GM23338 (cell line): Measurements from ENCODE around the gene KARS1. TPM values are rescaled to one million over a fixed set of nuclear protein-coding genes. Genes with fewer than 3 reads are reported as not detected.
A peak's percentile ranks its signal among the peaks of the same experiment; 100 is the strongest.

Experiments used
- ATAC-seq: fragments of 200-7000 bp; cut with Tn5 transposase; 3 replicates; pipeline ENCODE4 v1.9.1; 2020
- DNase-seq: peaks from one replicate; pipeline ENCODE4 v3.0.0-alpha.2; 2015; ENCODE audit warnings: low spot score
- H2AFZ ChIP-seq: fragments of 200-600 bp; sonication (generic); 2 replicates; pipeline ENCODE4 v1.8.0; 2016; ENCODE audit warnings: antibody characterized with exemption, mild to moderate bottlenecking, moderate library complexity
- H3F3A ChIP-seq: fragments of 200-600 bp; sonication (generic); replicated peaks from 2 replicates; pipeline ENCODE4 v1.8.0; 2017; ENCODE audit warnings: antibody characterized with exemption, mixed run types, low read depth
- H3K27ac ChIP-seq: fragments of 200-600 bp; sonication (generic); 2 replicates; pipeline ENCODE4 v1.6.1; 2016; ENCODE audit warnings: low read depth
- H3K27me3 ChIP-seq: fragments of 200-600 bp; sonication (generic); 2 replicates; pipeline ENCODE4 v1.8.0; 2016; ENCODE audit warnings: mild to moderate bottlenecking, mixed run types, moderate library complexity; ENCODE audit not compliant: insufficient read depth
- H3K36me3 ChIP-seq: fragments of 200-600 bp; sonication (generic); 2 replicates; pipeline ENCODE4 v1.8.0; 2016; ENCODE audit warnings: mild to moderate bottlenecking; ENCODE audit not compliant: insufficient read depth
- H3K4me1 ChIP-seq: fragments of 200-600 bp; sonication (generic); 2 replicates; pipeline ENCODE4 v1.8.0; 2016; ENCODE audit warnings: mild to moderate bottlenecking, moderate library complexity; ENCODE audit not compliant: insufficient read depth
- H3K4me2 ChIP-seq: fragments of 200-600 bp; sonication (generic); 2 replicates; pipeline ENCODE4 v1.7.1; 2017; ENCODE audit warnings: mixed run types
- H3K4me3 ChIP-seq: fragments of 200-600 bp; sonication (generic); 2 replicates; pipeline ENCODE4 v1.6.1; 2016; ENCODE audit warnings: mixed run types
- H3K79me2 ChIP-seq: fragments of 200-600 bp; sonication (generic); replicated peaks from 2 replicates; pipeline ENCODE4 v1.8.0; 2017; ENCODE audit warnings: mild to moderate bottlenecking; ENCODE audit not compliant: insufficient read depth
- H3K9me2 ChIP-seq: fragments of 200-600 bp; sonication (generic); 2 replicates; pipeline ENCODE4 v1.8.0; 2017; ENCODE audit not compliant: insufficient read depth
- H4K20me1 ChIP-seq: fragments of 200-600 bp; sonication (generic); replicated peaks from 2 replicates; pipeline ENCODE4 v1.8.0; 2017; ENCODE audit warnings: mild to moderate bottlenecking; ENCODE audit not compliant: insufficient read depth
- H3K27ac Mint-ChIP-seq: 2 replicates; pipeline ENCODE4 v1.8.0; 2020; ENCODE audit warnings: inconsistent platforms, mild to moderate bottlenecking, moderate library complexity, mixed read lengths
- H3K27me3 Mint-ChIP-seq: 3 replicates; pipeline ENCODE4 v1.8.0; 2022; ENCODE audit warnings: low read depth, mild to moderate bottlenecking, moderate library complexity, mixed read lengths, inconsistent platforms; ENCODE audit not compliant: insufficient read depth, poor library complexity
- H3K36me3 Mint-ChIP-seq: 3 replicates; pipeline ENCODE4 v1.8.0; 2021; ENCODE audit warnings: low read depth, mild to moderate bottlenecking, inconsistent platforms, moderate library complexity, mixed read lengths
- H3K4me1 Mint-ChIP-seq: 3 replicates; pipeline ENCODE4 v1.8.0; 2020; ENCODE audit warnings: mild to moderate bottlenecking, inconsistent platforms, mixed read lengths
- H3K4me3 Mint-ChIP-seq: 3 replicates; pipeline ENCODE4 v1.8.0; 2021; ENCODE audit warnings: moderate library complexity, mild to moderate bottlenecking, inconsistent platforms, mixed read lengths
- H3K9me3 Mint-ChIP-seq: 3 replicates; pipeline ENCODE4 v1.8.0; 2020; ENCODE audit warnings: moderate library complexity, mild to moderate bottlenecking, inconsistent platforms, mixed read lengths
- ETS1 ChIP-seq: IDR thresholded peaks from 2 replicates; pipeline ENCODE4 v1.6.1; 2016; ENCODE audit warnings: antibody characterized with exemption
- EZH2phosphoT487 ChIP-seq: fragments of 200-600 bp; sonication (generic); IDR thresholded peaks from one replicate; pipeline ENCODE4 v1.8.1; 2018; ENCODE audit warnings: antibody characterized with exemption; ENCODE audit not compliant: unreplicated experiment
- JUNB ChIP-seq: IDR thresholded peaks from one replicate; pipeline ENCODE4 v1.6.1; 2016; ENCODE audit warnings: antibody characterized with exemption; ENCODE audit not compliant: unreplicated experiment
- NANOG ChIP-seq: IDR thresholded peaks from 2 replicates; pipeline ENCODE4 v1.6.1; 2016; ENCODE audit warnings: antibody characterized with exemption, borderline replicate concordance
- POLR2AphosphoS5 ChIP-seq: IDR thresholded peaks from 2 replicates; pipeline ENCODE4 v1.6.1; 2016; ENCODE audit warnings: antibody characterized with exemption, low read depth
- REST ChIP-seq: IDR thresholded peaks from one replicate; pipeline ENCODE4 v1.6.1; 2018; ENCODE audit warnings: antibody characterized with exemption; ENCODE audit not compliant: unreplicated experiment
- STAT1 ChIP-seq: IDR thresholded peaks from one replicate; pipeline ENCODE4 v1.6.1; 2016; ENCODE audit warnings: antibody characterized with exemption; ENCODE audit not compliant: unreplicated experiment
- ZNF114 ChIP-seq: fragments of 250-450 bp; sonication (Bioruptor Pico); IDR thresholded peaks from 2 replicates; pipeline ENCODE4 v1.5.0; 2020; ENCODE audit warnings: mild to moderate bottlenecking, moderate library complexity
- ZNF331 ChIP-seq: fragments of 250-450 bp; sonication (Bioruptor Pico); IDR thresholded peaks from 2 replicates; pipeline ENCODE4 v1.5.0; 2020; ENCODE audit warnings: low read depth, mild to moderate bottlenecking, moderate library complexity
- polyA plus RNA-seq: library from polyadenylated mRNA; unstranded; fragments of >200 nt; fragmentation: Nextera tagmentation; extraction: Ambion mirVana; gene quantifications from 2 replicates; pipeline ENCODE4 v1.2.1, GENCODE V29; 2016
- total RNA-seq: library from RNA; depleted of rRNA; stranded (reverse); fragments of >200 nt; shearing (Covaris generic); gene quantifications from 2 replicates; pipeline ENCODE4 v1.2.3, GENCODE V29; 2014

Gene KARS1
- total and polyA plus RNA-seq, 2 experiments from 2014 or later: 220 to 229 TPM

GRCh38 chr16:75640598-75640997 lies 6.9 kb downstream of the KARS1 start:
- H3K9me2 ChIP-seq: no peaks in the 10 kb centered on the region
- H2AFZ ChIP-seq: no peak overlapping the region
- H3K27ac ChIP-seq: peak overlapping the region; percentile 39; the same call in 1 of the 2 replicates
- no peaks in the 10 kb centered on the region for H3K4me1 ChIP-seq
- H3K27me3 ChIP-seq: no peaks in the 10 kb centered on the region
- H4K20me1 ChIP-seq: peaks cover 37% of the 10 kb centered on the region
- H3K9me3 Mint-ChIP-seq: no peaks in the 10 kb centered on the region
- no peak for ATAC-seq
- peaks cover 5% of the 10 kb centered on the region for H3K4me1 Mint-ChIP-seq
- peaks cover 9% of the 10 kb centered on the region; the same call in 1 of the 2 replicates for H3F3A ChIP-seq
- H3K27me3 Mint-ChIP-seq: no peaks in the 10 kb centered on the region
- H3K36me3 ChIP-seq: peaks cover 91% of the 10 kb centered on the region
- H3K4me3 Mint-ChIP-seq: no peak overlapping the region
- peaks cover 53% of the 10 kb centered on the region for H3K79me2 ChIP-seq
- no peak overlapping the region for H3K4me3 ChIP-seq
- H3K27ac Mint-ChIP-seq: no peak overlapping the region; the same call in 1 of the 2 replicates
- no peak overlapping the region for H3K4me2 ChIP-seq
- peaks cover 89% of the 10 kb centered on the region for H3K36me3 Mint-ChIP-seq
- no peak for DNase-seq
- TF ChIP-seq EZH2phosphoT487: no peak
- TF ChIP-seq STAT1: no peak

- Histone ChIP-seq H3K36me3 (peaks cover 98% of the 10 kb centered on the region), H4K20me1 (peaks cover 3% of the 10 kb centered on the region; the same call in 1 of the 2 replicates)
- TF ChIP-seq ZNF331 (CRISPR knock-in tag) (no peak), ETS1 (no peak), JUNB (no peak), NANOG (no peak)
Observed at GRCh38 chr16:75635036-75635435, 12.4 kb downstream of the KARS1 start.

GRCh38 chr16:75632857-75633256 lies 14.6 kb downstream of the KARS1 start:
- no peak overlapping the region for H3K4me2 ChIP-seq
- H3K79me2 ChIP-seq: no peaks in the 10 kb centered on the region
- Mint-ChIP-seq H3K4me1 (no peaks in the 10 kb centered on the region), H3K27me3 (peaks cover 2% of the 10 kb centered on the region), H3K4me3 (no peak overlapping the region), H3K36me3 (peaks cover 99% of the 10 kb centered on the region), H3K27ac (no peak overlapping the region), H3K9me3 (no peaks in the 10 kb centered on the region)
- ATAC-seq (no peak), DNase-seq (no peak)
- H2AFZ ChIP-seq: no peak overlapping the region
- H3K9me2 ChIP-seq: no peaks in the 10 kb centered on the region
- 0 out of 2 replicates have a peak, but pooled peaks cover 3% of the 10 kb centered on the region for H4K20me1 ChIP-seq
- H3K4me1 ChIP-seq: no peaks in the 10 kb centered on the region
- 0 out of 2 replicates have a peak, but pooled peaks cover 10% of the 10 kb centered on the region for H3F3A ChIP-seq
- no peaks in the 10 kb centered on the region for H3K27me3 ChIP-seq
- H3K27ac ChIP-seq: no peak overlapping the region
- peaks cover 97% of the 10 kb centered on the region for H3K36me3 ChIP-seq
- no peak overlapping the region for H3K4me3 ChIP-seq
- TF ChIP-seq POLR2AphosphoS5 (no peak), STAT1 (no peak), REST (no peak), EZH2phosphoT487 (no peak), JUNB (no peak), ZNF114 (CRISPR knock-in tag) (no peak), ZNF331 (CRISPR knock-in tag) (no peak)

More at GRCh38 chr16:75635036-75635435, 12.4 kb downstream of the KARS1 start:
- Mint-ChIP-seq H3K4me3 (no peak overlapping the region), H3K4me1 (no peaks in the 10 kb centered on the region), H3K36me3 (peaks cover 97% of the 10 kb centered on the region), H3K27me3 (peaks cover 2% of the 10 kb centered on the region), H3K9me3 (no peaks in the 10 kb centered on the region), H3K27ac (no peak overlapping the region)
- 0 out of 2 replicates have a peak, but pooled peaks cover 3% of the 10 kb centered on the region for H3K79me2 ChIP-seq
- H3K9me2 ChIP-seq: no peaks in the 10 kb centered on the region
- H3K27ac ChIP-seq: no peak overlapping the region
- H3K27me3 ChIP-seq: no peaks in the 10 kb centered on the region
- 0 out of 2 replicates have a peak, but pooled peaks cover 5% of the 10 kb centered on the region for H3F3A ChIP-seq
- ATAC-seq: no peak
- H3K4me3 ChIP-seq: no peak overlapping the region
- H3K4me2 ChIP-seq: no peak overlapping the region
- no peak for DNase-seq
- H2AFZ ChIP-seq: no peak overlapping the region
- H3K4me1 ChIP-seq: no peaks in the 10 kb centered on the region
